Measurements from ENCODE around the gene PDRG1.

PDRG1 gene

GRCh38 chr20:31951530-31952453 is at the start of gene PDRG1:
PDRG1 (minus strand) TSS chr20:31952046; CDS start chr20:31951961, 85 bp downstream.
- Mint-ChIP-seq H3K9me3 (no peaks in the 10 kb centered on the region), H3K36me3 (ENCODE audit: low read depth) (peaks cover 41% of the 10 kb centered on the region), H3K4me3 (peak within 1 kb of the TSS; percentile 96 to 100 (median 97)), H3K27me3 (ENCODE audit: low read depth) (peaks cover 26% of the 10 kb centered on the region), H3K4me1 (peaks cover 32% of the 10 kb centered on the region), H3K27ac (peak within 1 kb of the TSS; percentile 84 to 98 (median 92))
- TF ChIP-seq, protein P1, sequence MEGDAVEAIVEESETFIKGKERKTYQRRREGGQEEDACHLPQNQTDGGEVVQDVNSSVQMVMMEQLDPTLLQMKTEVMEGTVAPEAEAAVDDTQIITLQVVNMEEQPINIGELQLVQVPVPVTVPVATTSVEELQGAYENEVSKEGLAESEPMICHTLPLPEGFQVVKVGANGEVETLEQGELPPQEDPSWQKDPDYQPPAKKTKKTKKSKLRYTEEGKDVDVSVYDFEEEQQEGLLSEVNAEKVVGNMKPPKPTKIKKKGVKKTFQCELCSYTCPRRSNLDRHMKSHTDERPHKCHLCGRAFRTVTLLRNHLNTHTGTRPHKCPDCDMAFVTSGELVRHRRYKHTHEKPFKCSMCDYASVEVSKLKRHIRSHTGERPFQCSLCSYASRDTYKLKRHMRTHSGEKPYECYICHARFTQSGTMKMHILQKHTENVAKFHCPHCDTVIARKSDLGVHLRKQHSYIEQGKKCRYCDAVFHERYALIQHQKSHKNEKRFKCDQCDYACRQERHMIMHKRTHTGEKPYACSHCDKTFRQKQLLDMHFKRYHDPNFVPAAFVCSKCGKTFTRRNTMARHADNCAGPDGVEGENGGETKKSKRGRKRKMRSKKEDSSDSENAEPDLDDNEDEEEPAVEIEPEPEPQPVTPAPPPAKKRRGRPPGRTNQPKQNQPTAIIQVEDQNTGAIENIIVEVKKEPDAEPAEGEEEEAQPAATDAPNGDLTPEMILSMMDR (IDR thresholded peaks at IDR 0.05; ENCODE audit: unreplicated experiment in 3 of 3) = peak; percentile 88 to 93 (median 93)

- TF ChIP-seq, protein P1 (IDR thresholded peaks at IDR 0.05; ENCODE audit: unreplicated experiment in 3 of 3) = no peak
- Mint-ChIP-seq H3K27ac (no peak overlapping the region), H3K36me3 (ENCODE audit: low read depth) (no peaks in the 10 kb centered on the region), H3K4me3 (no peak overlapping the region), H3K27me3 (ENCODE audit: low read depth) (peaks cover 46% of the 10 kb centered on the region), H3K9me3 (no peaks in the 10 kb centered on the region), H3K4me1 (no peaks in the 10 kb centered on the region)
These were observed 46.4 kb upstream of the PDRG1 start for GRCh38 chr20:31998246-31998645.

DNA sequence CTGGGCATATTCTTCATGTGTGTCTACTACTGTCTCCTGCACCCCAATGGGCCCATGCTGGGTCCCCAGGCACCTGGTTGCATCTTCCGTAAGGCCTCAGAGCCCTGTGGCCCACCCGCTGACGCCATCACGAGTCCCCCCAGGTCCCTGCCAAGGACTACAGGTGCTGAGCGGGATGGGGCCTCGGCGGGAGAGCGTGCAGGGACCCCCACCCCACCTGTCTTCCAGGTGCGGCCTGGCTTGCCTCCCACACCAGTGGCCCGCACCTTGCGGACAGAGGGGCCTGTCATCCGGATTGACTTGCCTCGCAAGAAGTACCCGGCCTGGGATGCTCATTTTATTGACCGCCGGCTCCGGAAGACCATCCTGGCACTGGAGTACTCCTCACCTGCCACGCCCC is 45.1 kb upstream of the PDRG1 start:
- Mint-ChIP-seq H3K27ac (no peak overlapping the region), H3K4me1 (no peaks in the 10 kb centered on the region)

DNA sequence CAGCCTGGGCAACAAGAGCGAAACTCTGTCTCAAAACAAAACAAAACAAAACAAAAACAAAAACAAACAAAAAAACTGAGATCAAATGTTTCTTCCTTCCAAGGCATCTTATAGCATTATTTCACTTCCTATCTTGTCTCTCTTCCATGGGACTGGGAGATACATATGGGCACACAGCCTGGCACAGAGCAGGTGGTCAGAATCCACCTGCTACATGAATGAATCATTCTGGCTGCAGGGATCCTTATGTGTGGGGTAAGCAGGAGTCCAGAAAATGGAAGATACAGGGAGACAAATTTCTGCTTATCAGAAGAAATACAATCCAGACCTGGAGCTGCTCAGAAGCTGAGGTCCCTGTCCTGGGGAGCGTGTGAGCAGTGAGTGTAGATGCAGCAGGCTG is 40.2 kb upstream of the PDRG1 start:
- TF ChIP-seq, protein P1 (IDR thresholded peaks at IDR 0.05; ENCODE audit: unreplicated experiment in 3 of 3) = no peak
- peaks cover 8% of the 10 kb centered on the region for H3K4me1 Mint-ChIP-seq
- peaks cover 68% of the 10 kb centered on the region for H3K27me3 Mint-ChIP-seq (ENCODE audit: low read depth)
- no peaks in the 10 kb centered on the region for H3K36me3 Mint-ChIP-seq (ENCODE audit: low read depth)
- H3K4me3 Mint-ChIP-seq = no peak overlapping the region
- no peak overlapping the region for H3K27ac Mint-ChIP-seq
- no peaks in the 10 kb centered on the region for H3K9me3 Mint-ChIP-seq

More for the DNA sequence above, 45.1 kb upstream of the PDRG1 start:
- Mint-ChIP-seq H3K9me3 (no peaks in the 10 kb centered on the region), H3K36me3 (ENCODE audit: low read depth) (no peaks in the 10 kb centered on the region), H3K27me3 (ENCODE audit: low read depth) (peaks cover 58% of the 10 kb centered on the region), H3K4me3 (no peak overlapping the region)
- TF ChIP-seq, protein P1 (IDR thresholded peaks at IDR 0.05; ENCODE audit: unreplicated experiment in 3 of 3) = no peak

DNA sequence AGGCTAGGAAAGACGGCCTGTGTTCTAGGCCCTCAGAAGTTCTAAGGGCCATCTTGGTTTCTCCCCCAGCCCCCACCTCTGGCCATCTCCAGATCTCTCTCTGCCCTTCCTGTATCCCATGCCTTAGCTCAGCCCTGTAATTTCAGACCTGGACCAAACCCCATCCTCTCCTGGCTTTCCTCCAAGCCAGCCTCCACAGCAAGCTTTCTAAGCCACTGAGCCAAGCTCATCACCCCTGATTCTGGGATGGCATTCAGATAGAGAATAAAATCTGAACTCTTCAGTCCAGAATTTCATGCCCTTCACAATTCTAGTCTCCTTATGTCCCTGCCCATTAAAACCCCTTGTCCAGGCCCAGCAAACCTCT is 39.5 kb upstream of the PDRG1 start:
- H3K36me3 Mint-ChIP-seq (ENCODE audit: low read depth) = no peaks in the 10 kb centered on the region
- peaks cover 8% of the 10 kb centered on the region for H3K4me1 Mint-ChIP-seq

More for the DNA sequence above, 39.5 kb upstream of the PDRG1 start:
- Mint-ChIP-seq H3K27me3 (ENCODE audit: low read depth) (peaks cover 61% of the 10 kb centered on the region), H3K4me3 (no peak overlapping the region), H3K27ac (no peak overlapping the region), H3K9me3 (no peaks in the 10 kb centered on the region)
- TF ChIP-seq, protein P1 (IDR thresholded peaks at IDR 0.05; ENCODE audit: unreplicated experiment in 3 of 3) = no peak
